Prostate gland (tissue), 2 donors: Measurements from ENCODE around the gene TOPBP1.

ENCODE experiments used
- POLR2A ChIP-seq: fragments of 450-650 bp; IDR thresholded peaks from one replicate; pipeline ENCODE4 v1.6.1; 2016; ENCODE audit warnings: antibody characterized with exemption, mild to moderate bottlenecking
- POLR2AphosphoS5 ChIP-seq: sonication (generic); formaldehyde crosslinking; IDR thresholded peaks from one replicate; pipeline ENCODE4 v1.6.1; 2017; ENCODE audit warnings: antibody characterized with exemption
- TF ChIP-seq, protein P1 (sequence below), 4 experiments: fragments of 200-600 bp in 2 of 4; fragments of 450-650 bp in 2 of 4; sonication (generic) in 2 of 4; IDR thresholded peaks; 1 replicate in 3 of 4; 2 replicates in 1 of 4; pipeline ENCODE4 v1.5.1; 2016 to 2019; ENCODE audit warnings: antibody characterized with exemption in 4 of 4, mild to moderate bottlenecking in 2 of 4, moderate library complexity in 2 of 4

DNA sequence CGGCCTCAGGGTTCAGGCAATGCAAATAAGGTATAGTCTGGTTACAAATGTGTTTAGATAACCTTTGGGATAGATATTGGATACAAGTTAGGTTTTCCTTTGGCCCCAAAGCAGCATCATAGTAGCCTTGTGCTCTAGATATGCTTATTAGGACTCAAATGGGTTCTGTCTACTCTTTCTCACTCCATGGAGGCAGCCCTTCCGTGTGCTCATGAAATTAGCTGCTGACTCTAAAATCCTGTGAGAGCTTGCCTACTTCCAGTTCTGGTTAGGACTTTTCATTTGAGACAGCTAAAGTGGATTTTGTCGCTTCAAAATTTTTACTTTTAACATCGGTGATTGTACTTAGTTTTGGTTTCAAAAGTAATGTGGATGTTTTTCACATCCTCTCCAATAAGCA, 86.7 kb downstream of the TOPBP1 start:
- TF ChIP-seq, protein P1, sequence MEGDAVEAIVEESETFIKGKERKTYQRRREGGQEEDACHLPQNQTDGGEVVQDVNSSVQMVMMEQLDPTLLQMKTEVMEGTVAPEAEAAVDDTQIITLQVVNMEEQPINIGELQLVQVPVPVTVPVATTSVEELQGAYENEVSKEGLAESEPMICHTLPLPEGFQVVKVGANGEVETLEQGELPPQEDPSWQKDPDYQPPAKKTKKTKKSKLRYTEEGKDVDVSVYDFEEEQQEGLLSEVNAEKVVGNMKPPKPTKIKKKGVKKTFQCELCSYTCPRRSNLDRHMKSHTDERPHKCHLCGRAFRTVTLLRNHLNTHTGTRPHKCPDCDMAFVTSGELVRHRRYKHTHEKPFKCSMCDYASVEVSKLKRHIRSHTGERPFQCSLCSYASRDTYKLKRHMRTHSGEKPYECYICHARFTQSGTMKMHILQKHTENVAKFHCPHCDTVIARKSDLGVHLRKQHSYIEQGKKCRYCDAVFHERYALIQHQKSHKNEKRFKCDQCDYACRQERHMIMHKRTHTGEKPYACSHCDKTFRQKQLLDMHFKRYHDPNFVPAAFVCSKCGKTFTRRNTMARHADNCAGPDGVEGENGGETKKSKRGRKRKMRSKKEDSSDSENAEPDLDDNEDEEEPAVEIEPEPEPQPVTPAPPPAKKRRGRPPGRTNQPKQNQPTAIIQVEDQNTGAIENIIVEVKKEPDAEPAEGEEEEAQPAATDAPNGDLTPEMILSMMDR (IDR thresholded peaks at IDR 0.05) = no peak
- TF ChIP-seq POLR2AphosphoS5 = no peak
- TF ChIP-seq POLR2A = no peak
